ENCODE data around the gene PLCL2. TPM values are rescaled to one million over a fixed set of nuclear protein-coding genes. Genes with fewer than 3 reads are reported as not detected.

The PLCL2 gene
- total RNA-seq, 1 donor from 2014 or later, result 9.9 TPM

DNA sequence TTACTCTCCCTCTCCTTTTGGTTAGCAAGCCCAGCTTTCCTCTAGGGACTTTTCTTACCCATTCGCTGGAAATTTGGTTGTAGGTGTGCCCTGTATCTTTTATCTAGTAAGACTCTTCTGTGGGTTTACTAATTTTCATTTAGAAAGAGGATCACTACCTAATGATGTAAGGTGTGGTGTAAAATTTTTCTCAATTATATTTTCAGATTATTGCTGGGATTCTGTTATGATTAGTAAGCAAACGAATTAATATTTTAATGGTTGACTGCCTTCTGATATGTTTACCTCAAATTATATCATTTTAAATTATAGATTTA, 28.5 kb downstream of the PLCL2 start:
- no peak for DNase-seq (ENCODE audit: low read depth in 2 of 2)

DNA sequence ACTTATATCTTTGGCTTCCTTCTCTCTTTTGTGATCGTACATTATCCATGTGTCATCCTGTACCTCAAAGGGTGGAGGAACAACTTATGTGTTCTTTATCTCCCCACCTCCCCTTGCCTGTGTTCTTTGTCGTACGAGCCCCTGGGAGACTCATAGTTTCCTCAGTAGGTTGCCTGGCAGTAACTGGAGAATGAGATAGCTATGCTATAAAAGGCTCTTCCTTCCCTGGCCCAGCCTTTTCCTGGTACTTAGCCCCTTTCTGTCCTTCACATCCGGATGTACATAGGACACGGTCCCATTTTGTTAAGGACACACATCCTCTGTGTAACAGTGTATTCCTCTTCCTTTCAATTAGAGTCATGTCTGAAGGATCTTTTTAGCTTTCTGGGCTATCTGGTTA, 32.1 kb downstream of the PLCL2 start:
- DNase-seq (ENCODE audit: low read depth in 2 of 2), result peak; percentile 43 to 71

DNA sequence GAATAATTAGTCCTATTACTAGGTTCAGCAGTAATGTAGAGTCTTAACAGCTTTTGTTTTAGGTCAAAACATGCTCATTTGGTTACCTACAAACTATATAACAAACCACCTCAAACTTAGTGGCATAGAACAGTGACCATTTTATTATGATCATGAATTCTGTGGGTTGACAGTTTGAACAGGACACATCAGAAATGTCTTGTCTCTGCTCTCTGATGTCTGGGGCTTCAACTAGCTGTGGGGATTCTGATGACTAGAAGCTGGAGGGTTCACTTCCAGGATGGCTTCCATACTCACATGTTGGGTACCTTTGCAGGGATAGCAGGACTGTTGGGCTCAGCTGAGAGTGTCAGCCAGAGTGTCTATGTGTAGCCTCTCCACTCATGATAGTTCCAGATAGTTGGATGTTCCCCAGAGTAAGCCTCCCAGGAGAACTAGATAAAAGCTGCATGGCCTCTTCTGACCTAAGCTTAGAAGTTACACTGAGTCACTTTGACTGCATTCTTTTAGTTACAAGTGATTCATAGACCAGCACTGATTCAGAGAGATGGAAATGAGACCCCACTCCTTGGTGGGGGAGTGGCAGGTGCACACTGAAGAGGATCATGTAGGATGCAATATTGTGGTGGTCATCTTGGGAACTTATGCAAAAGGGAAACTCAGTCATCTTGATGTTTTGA, 32.6 kb downstream of the PLCL2 start:
- DNase-seq (ENCODE audit: low read depth in 2 of 2), result peak in 1 of 2 donors; percentile 34

DNA sequence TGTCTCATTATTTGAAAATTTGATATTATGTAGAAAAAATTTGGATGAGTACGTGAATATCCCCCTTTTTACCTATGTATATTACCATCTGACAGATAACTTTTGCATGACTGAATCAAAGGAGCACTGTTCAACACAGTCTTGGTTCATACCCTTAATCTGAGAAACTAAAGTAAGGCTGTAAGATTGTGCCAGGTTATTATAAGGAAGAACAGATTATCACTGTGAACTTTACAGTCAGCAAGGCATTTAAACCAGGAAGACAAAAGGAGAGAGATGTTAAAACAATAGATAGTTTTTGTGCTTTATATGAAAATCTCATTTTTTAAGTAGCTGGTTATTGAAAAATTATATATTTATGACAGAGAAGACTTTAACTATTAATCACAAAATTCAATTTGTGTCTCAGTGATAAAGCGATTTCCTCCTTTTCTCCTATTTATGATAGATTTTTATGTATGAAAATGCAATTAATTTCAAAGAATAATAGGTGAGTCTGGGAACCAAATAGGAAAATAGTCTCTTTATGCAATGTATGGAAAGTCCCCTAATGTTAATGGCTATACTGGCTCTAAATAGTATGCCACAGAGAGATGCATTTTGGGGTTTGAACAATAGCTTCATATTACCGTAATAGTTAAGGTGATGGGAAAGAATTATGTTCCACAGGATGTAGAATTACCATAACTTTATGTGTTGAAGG, 33.4 kb downstream of the PLCL2 start:
- no peak for DNase-seq (ENCODE audit: low read depth in 2 of 2)

GRCh38 chr3:16918683-16919025, 33.9 kb downstream of the PLCL2 start:
- DNase-seq (ENCODE audit: low read depth in 2 of 2), result no peak

- DNase-seq (ENCODE audit: low read depth in 2 of 2), result no peak
Observed at GRCh38 chr3:16923112-16923511, 38.4 kb downstream of the PLCL2 start.

DNA sequence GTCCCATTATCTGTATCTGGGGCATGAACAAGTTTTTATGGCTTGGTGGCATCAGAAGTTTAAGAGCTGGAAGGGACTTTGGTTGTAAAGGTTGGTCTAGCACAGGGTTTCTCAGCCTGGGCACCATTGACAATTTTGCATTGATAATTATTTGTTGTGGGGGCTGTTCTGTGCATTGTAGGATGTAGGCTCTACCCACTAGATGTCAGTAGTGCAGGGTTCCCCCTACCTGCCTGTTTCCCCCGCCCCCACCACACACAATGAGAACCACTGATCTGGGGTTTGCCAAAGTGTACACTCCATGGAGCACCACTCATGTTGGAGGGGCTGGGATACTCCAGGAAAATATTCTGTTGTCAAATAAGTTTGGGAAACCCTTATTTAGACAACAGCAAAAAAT, 42.7 kb downstream of the PLCL2 start:
- no peak for DNase-seq (ENCODE audit: low read depth in 2 of 2)

- no peak for DNase-seq (ENCODE audit: low read depth in 2 of 2)
Observed at GRCh38 chr3:16928386-16929132, 43.8 kb downstream of the PLCL2 start.

GRCh38 chr3:16929311-16929710, 44.6 kb downstream of the PLCL2 start:
- DNase-seq (ENCODE audit: low read depth in 2 of 2), result no peak

DNA sequence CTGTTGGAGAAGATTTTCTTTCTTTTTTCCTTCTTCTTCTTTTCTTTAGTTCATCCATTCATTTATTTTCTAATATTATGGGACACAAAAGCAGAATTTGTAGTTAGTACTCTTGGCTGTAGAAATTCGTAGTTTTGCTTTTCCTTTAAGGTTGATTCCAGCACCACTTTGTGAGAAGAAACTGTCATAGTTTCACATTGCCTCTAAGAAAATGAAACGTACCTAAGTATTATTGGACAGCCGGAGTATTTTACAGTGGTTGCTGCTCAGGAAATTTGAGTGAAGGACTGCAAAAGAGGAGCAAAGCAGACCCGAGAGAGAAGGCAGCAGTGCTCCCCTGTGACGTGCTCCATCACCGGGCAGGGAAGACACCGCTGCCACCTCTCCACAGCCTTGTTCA, 48.1 kb downstream of the PLCL2 start:
- no peak for DNase-seq (ENCODE audit: low read depth in 2 of 2)

DNA sequence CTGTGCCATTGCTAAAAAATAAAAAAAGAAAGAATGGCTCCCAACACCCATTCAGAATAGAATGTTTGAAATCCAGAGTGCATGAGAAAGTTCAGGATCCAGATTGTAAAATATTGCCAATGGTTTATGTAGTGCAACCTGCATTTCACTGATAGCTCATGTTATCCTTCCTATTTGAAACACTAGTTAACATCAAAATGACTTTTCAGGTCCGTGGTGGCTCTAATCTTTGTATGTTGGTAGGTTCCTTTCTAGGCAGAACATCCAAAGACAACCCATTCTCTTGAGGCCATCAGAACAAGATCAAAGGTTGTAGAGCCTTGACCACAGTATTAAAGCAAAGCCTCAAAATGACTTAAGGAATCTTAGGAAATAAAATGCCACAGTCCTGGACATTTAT, 51.0 kb downstream of the PLCL2 start:
- no peak for DNase-seq (ENCODE audit: low read depth in 2 of 2)

- no peak for DNase-seq (ENCODE audit: low read depth in 2 of 2)
Observed at GRCh38 chr3:16936233-16936632, 51.5 kb downstream of the PLCL2 start.

- DNase-seq (ENCODE audit: low read depth in 2 of 2), result no peak
Observed at GRCh38 chr3:16936676-16937230, 52.0 kb downstream of the PLCL2 start.

GRCh38 chr3:16937326-16937845, 52.6 kb downstream of the PLCL2 start:
- DNase-seq (ENCODE audit: low read depth in 2 of 2), result no peak

DNA sequence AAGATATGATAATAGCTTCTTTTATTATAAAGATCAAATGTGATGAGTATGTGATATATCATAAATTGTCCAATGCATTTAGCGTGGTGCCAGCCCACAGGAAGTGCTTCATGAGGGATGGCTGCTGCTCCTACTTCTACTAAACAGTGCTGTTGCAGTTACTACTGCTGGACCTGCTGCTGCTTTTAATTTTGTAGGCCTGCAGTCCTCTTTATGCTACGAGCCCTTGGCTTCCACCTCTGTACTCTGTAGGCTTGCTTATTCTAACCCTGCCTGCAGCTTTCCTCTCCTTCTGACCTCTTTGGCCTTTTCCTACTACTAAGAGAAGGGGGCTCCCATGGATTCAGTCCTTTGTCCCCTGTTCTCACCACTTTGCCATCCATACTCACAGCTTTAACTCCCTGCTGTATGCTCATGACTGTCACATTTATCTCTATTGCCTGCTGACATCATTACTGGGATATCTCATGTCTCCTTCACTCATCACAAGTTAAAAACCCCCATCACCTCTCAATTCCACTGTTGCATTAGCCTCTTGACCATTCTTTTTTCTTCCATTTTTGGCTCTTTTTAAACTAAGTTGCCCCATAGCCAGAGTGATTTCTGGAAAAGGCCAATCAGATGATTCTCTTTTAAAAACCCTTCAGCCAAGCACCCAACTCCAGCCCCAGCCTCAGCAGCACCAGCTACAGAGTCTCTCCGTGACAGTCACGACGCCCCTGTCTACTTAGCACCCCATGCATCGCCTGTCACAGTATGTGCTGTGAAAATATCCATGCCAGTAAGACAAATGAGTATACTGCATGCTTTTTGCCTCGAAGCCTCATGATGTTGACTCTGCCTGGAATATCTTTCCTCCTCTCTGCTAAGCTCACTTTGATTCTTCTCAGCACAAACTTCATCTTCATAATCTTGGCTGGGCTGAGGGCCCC, 56.3 kb downstream of the PLCL2 start:
- DNase-seq (ENCODE audit: low read depth in 2 of 2), result no peak

- no peak for DNase-seq (ENCODE audit: low read depth in 2 of 2)
Observed at GRCh38 chr3:16942955-16943354, 58.2 kb downstream of the PLCL2 start.

GRCh38 chr3:16943857-16944256, 59.1 kb downstream of the PLCL2 start:
- DNase-seq (ENCODE audit: low read depth in 2 of 2), result no peak

DNA sequence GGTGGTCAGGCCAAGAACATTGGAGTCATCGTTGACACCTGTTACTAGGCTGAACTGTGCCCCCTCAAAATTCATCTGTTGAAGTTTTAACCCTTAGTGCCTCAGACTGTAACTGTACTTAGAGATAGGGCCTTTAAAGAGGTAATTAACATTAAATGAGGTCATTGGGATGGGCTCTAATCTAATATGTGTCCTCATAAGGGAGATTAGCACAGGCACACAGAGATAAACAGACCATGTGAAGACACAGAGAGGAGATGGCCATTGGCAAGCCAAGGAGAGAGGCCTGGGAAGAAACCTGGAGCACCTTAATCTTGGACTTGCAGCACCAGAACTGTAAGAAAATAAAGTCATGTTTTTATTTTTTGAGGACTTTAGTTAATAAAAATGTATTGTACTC, 59.6 kb downstream of the PLCL2 start:
- DNase-seq (ENCODE audit: low read depth in 2 of 2), result no peak

DNA sequence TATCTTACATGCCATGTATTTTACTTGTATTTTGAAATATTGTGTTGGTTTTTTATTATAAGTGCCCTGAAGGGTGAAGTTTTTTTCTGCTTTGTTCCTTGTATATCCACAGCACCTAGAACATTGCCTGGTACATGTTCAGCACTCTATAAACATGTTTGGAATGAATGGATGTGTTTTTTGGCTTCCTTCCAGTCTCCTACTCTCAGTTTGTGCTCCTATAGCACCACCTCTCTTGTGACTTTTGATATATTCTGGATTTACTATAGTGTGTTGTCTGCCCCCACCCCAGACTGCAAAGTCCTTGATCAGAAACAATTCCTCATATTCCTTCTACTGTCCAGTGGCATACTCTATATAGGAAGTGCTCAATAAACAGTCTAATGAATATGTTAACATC, 60.6 kb downstream of the PLCL2 start:
- peak; percentile 32 to 89 for DNase-seq (ENCODE audit: low read depth in 2 of 2)

DNA sequence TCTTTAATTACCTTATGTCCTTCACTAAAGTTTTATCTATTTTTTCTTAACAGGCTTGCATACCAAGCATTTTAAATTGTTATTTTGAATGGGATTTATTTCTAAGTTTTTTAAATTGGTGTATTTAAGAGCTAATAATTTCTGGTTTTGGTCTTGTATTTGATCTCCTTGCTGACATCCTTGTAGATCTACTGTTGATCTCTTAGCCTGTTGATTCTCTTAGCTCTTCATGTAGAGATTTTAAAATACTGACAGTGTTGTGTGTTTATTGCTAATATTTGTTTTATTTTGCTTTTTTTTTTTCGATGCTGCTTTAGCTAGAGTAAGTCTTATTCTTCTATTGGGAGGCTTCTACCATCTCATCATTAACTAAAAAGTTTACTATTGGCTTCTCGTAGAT, 65.5 kb downstream of the PLCL2 start:
- DNase-seq (ENCODE audit: low read depth in 2 of 2), result no peak

GRCh38 chr3:16950845-16951244, 66.1 kb downstream of the PLCL2 start:
- DNase-seq (ENCODE audit: low read depth in 2 of 2), result no peak
